H1 (cell line): ENCODE results near the gene ADGRV1. TPM values are rescaled to one million over a fixed set of nuclear protein-coding genes. Genes with fewer than 3 reads are reported as not detected.

Experiments used
- CTCF ChIA-PET: fragments of 300-600 bp; sonication (Branson Sonifier 250); formaldehyde crosslinking; loops from one replicate; lab custom pipeline; 2021; ENCODE audit not compliant: partially characterized antibody; lab: Charles Lee
- POLR2A ChIA-PET: fragments of 300-600 bp; sonication (Branson Sonifier 250); formaldehyde crosslinking; loops from one replicate; lab custom pipeline; 2021; ENCODE audit warnings: inconsistent platforms; ENCODE audit not compliant: partially characterized antibody; lab: Charles Lee
- DNase-seq, 2 experiments: peaks; one replicate each; pipeline versions ENCODE4 v3.0.0 to v3.0.0-alpha.2; 2010 to 2022; ENCODE audit warnings: low spot score in 2 of 2, low read depth in 1 of 2, mixed read lengths in 1 of 2
- FAIRE-seq: peaks from 2 replicates; lab custom pipeline; 2011; peaks lifted over from hg19 to GRCh38; lab: Jason Lieb, UNC
- H2AFZ ChIP-seq: 2 replicates; pipeline ENCODE4 v1.8.1; 2012; ENCODE audit warnings: low read length, inconsistent platforms
- H2AK5ac ChIP-seq: 2 replicates; pipeline ENCODE4 v1.6.1; 2013; ENCODE audit warnings: low read depth, low read length
- H2BK120ac ChIP-seq: replicated peaks from 2 replicates; pipeline ENCODE3; 2013; ENCODE audit warnings: low read depth, low read length, inconsistent platforms
- H2BK12ac ChIP-seq: 2 replicates; pipeline ENCODE4 v1.6.1; 2013; ENCODE audit warnings: low read depth, low read length
- H2BK15ac ChIP-seq: 2 replicates; pipeline ENCODE4 v1.6.1; 2013; ENCODE audit warnings: low read length
- H2BK20ac ChIP-seq: 2 replicates; pipeline ENCODE4 v1.6.1; 2013; ENCODE audit warnings: low read length
- H2BK5ac ChIP-seq: 2 replicates; pipeline ENCODE4 v1.6.1; 2013; ENCODE audit warnings: low read depth, low read length
- H3K14ac ChIP-seq: 2 replicates; pipeline ENCODE4 v1.6.1; 2013; ENCODE audit warnings: inconsistent platforms; ENCODE audit not compliant: insufficient read length
- H3K18ac ChIP-seq: 2 replicates; pipeline ENCODE4 v1.6.1; 2013; ENCODE audit warnings: low read length; ENCODE audit errors: extremely low read depth
- H3K23ac ChIP-seq: 2 replicates; pipeline ENCODE4 v1.6.1; 2013; ENCODE audit warnings: inconsistent platforms; ENCODE audit not compliant: insufficient read length
- H3K23me2 ChIP-seq: 2 replicates; pipeline ENCODE4 v1.6.1; 2013; ENCODE audit warnings: low read depth, low read length
- H3K27ac ChIP-seq: 2 replicates; pipeline ENCODE4 v1.6.1; 2011; ENCODE audit warnings: low read depth, low read length, inconsistent platforms
- H3K27me3 ChIP-seq, 4 experiments: replicated peaks in 1 of 4; 1 replicate in 1 of 4; 2 replicates in 3 of 4; pipeline versions ENCODE4 v1.6.1 to v1.8.1; 2011 to 2013; ENCODE audit warnings: low read length in 3 of 4, mild to moderate bottlenecking in 3 of 4, inconsistent platforms in 2 of 4, mixed read lengths in 2 of 4, moderate library complexity in 1 of 4; ENCODE audit not compliant: control insufficient read depth in 3 of 4, insufficient read depth in 3 of 4; ENCODE audit errors: extremely low read depth in 1 of 4
- H3K36me3 ChIP-seq, 4 experiments: 2 replicates each; pipeline versions ENCODE4 v1.6.1 to v1.8.1; 2011 to 2013; ENCODE audit warnings: mild to moderate bottlenecking in 4 of 4, low read length in 3 of 4, moderate library complexity in 2 of 4, control low read depth in 1 of 4, inconsistent platforms in 1 of 4; ENCODE audit not compliant: insufficient read depth in 4 of 4, control insufficient read depth in 2 of 4
- H3K4ac ChIP-seq: replicated peaks from 2 replicates; pipeline ENCODE3; 2013; ENCODE audit warnings: low read length, low read depth, mixed read lengths, inconsistent platforms; ENCODE audit not compliant: insufficient read length
- H3K4me1 ChIP-seq, 4 experiments: replicated peaks in 1 of 4; 1 replicate in 1 of 4; 2 replicates in 3 of 4; pipeline versions ENCODE4 v1.6.1 to v1.8.1; 2011 to 2013; ENCODE audit warnings: low read length in 3 of 4, inconsistent platforms in 2 of 4, mixed read lengths in 1 of 4; ENCODE audit not compliant: insufficient read depth in 4 of 4, control insufficient read depth in 3 of 4
- H3K4me2 ChIP-seq, 2 experiments: 2 replicates each; pipeline versions ENCODE4 v1.6.1 to v1.8.1; 2011 to 2013; ENCODE audit warnings: low read depth in 2 of 2, low read length in 2 of 2, control low read depth in 1 of 2, inconsistent platforms in 1 of 2, mild to moderate bottlenecking in 1 of 2; ENCODE audit not compliant: insufficient read depth in 1 of 2
- H3K4me3 ChIP-seq, 4 experiments: fragments of 200-600, 300-600 bp in 1 of 4; sonication (generic), shearing (Covaris generic), sonication (Bioruptor Twin) in 1 of 4; 2 replicates each; pipeline versions ENCODE4 v1.5.1 to v1.8.1; 2011 to 2016; ENCODE audit warnings: low read length in 4 of 4, low read depth in 3 of 4, control low read depth in 2 of 4, inconsistent platforms in 2 of 4, mild to moderate bottlenecking in 2 of 4, mixed read lengths in 1 of 4, moderate library complexity in 1 of 4; ENCODE audit not compliant: insufficient read depth in 2 of 4; ENCODE audit errors: extremely low read depth in 1 of 4
- H3K56ac ChIP-seq: replicated peaks from 2 replicates; pipeline ENCODE3; 2013; ENCODE audit warnings: low read depth, mild to moderate bottlenecking, mixed read lengths, low read length, inconsistent platforms; ENCODE audit not compliant: insufficient read length
- H3K79me1 ChIP-seq: 2 replicates; pipeline ENCODE4 v1.6.1; 2013; ENCODE audit warnings: low read depth, low read length, control low read depth
- H3K79me2 ChIP-seq, 2 experiments: 2 replicates each; pipeline versions ENCODE4 v1.6.1 to v1.8.1; 2012 to 2013; ENCODE audit warnings: low read length in 2 of 2, mild to moderate bottlenecking in 2 of 2, inconsistent platforms in 1 of 2; ENCODE audit not compliant: insufficient read depth in 2 of 2, control insufficient read depth in 1 of 2
- H3K9ac ChIP-seq, 4 experiments: replicated peaks in 1 of 4; 1 replicate in 1 of 4; 2 replicates in 3 of 4; pipeline versions ENCODE4 v1.6.1 to v1.8.1; 2011 to 2013; ENCODE audit warnings: low read depth in 3 of 4, low read length in 3 of 4, control low read depth in 2 of 4, mild to moderate bottlenecking in 2 of 4, moderate library complexity in 2 of 4, inconsistent platforms in 1 of 4; ENCODE audit errors: extremely low read depth in 1 of 4
- H3K9me3 ChIP-seq, 2 experiments: 2 replicates each; pipeline versions ENCODE4 v1.6.1 to v1.8.1; 2012 to 2013; ENCODE audit warnings: mild to moderate bottlenecking in 2 of 2, moderate library complexity in 2 of 2, control low read depth in 1 of 2, inconsistent platforms in 1 of 2, low read depth in 1 of 2, low read length in 1 of 2, mixed read lengths in 1 of 2; ENCODE audit not compliant: insufficient read depth in 2 of 2
- H4K20me1 ChIP-seq, 2 experiments: replicated peaks in 1 of 2; 2 replicates each; pipeline versions ENCODE3 to v1.8.1; 2011 to 2013; ENCODE audit warnings: inconsistent platforms in 2 of 2, low read length in 2 of 2, mild to moderate bottlenecking in 1 of 2; ENCODE audit not compliant: insufficient read depth in 2 of 2, control insufficient read depth in 1 of 2
- H4K5ac ChIP-seq: 2 replicates; pipeline ENCODE4 v1.6.1; 2013; ENCODE audit warnings: low read length, low read depth, mixed read lengths, inconsistent platforms; ENCODE audit not compliant: insufficient read length
- H4K8ac ChIP-seq: 2 replicates; pipeline ENCODE4 v1.8.0; 2013; ENCODE audit warnings: mild to moderate bottlenecking, moderate library complexity, low read length, inconsistent platforms; ENCODE audit not compliant: insufficient read depth; ENCODE audit errors: extremely low read depth
- H4K91ac ChIP-seq: replicated peaks from 2 replicates; pipeline ENCODE3; 2013; ENCODE audit warnings: low read length, mixed read lengths, inconsistent platforms; ENCODE audit not compliant: insufficient read length
- BRCA1 ChIP-seq: IDR thresholded peaks from 2 replicates; pipeline ENCODE4 v1.6.1; 2012; ENCODE audit warnings: low read depth, low read length, improper control_type of control experiment
- EGR1 ChIP-seq: IDR thresholded peaks from 2 replicates; pipeline ENCODE4 v1.6.1; 2011; ENCODE audit warnings: low read depth, low read length, borderline replicate concordance
- HDAC2 ChIP-seq, 2 experiments: fragments of 300-600 bp in 1 of 2; sonication (generic) in 1 of 2; IDR thresholded peaks; 2 replicates each; pipeline ENCODE4 v1.6.1; 2011 to 2012; ENCODE audit warnings: low read depth in 2 of 2, low read length in 2 of 2, mild to moderate bottlenecking in 2 of 2, moderate library complexity in 2 of 2, borderline replicate concordance in 1 of 2, inconsistent platforms in 1 of 2
- HDAC6 ChIP-seq: IDR thresholded peaks from one replicate; pipeline ENCODE4 v1.7.1; 2012; ENCODE audit warnings: low read depth, mild to moderate bottlenecking, inconsistent platforms, low read length, moderate library complexity
- NRF1 ChIP-seq: IDR thresholded peaks from 2 replicates; pipeline ENCODE4 v1.6.1; 2011; ENCODE audit warnings: mild to moderate bottlenecking, low read depth, low read length, improper control_type of control experiment
- POU5F1 ChIP-seq: IDR thresholded peaks from 2 replicates; pipeline ENCODE4 v1.6.1; 2011; ENCODE audit warnings: low read depth, mild to moderate bottlenecking, low read length, moderate library complexity
- RFX5 ChIP-seq: IDR thresholded peaks from 2 replicates; pipeline ENCODE4 v1.6.1; 2011; ENCODE audit warnings: low read depth, low read length, improper control_type of control experiment, borderline replicate concordance
- RNF2 ChIP-seq: fragments of 200-900, 300-1000 bp; sonication (generic); IDR thresholded peaks from 2 replicates; pipeline ENCODE4 v1.7.1; 2016; ENCODE audit warnings: borderline replicate concordance, low read depth, mild to moderate bottlenecking, antibody characterized with exemption, low read length; ENCODE audit not compliant: poor library complexity, severe bottlenecking; ENCODE audit errors: missing control alignments
- RXRA ChIP-seq: IDR thresholded peaks from 2 replicates; pipeline ENCODE4 v1.6.1; 2011; ENCODE audit warnings: low read depth, mild to moderate bottlenecking, low read length, moderate library complexity; ENCODE audit not compliant: insufficient read depth
- SRF ChIP-seq: IDR thresholded peaks from 2 replicates; pipeline ENCODE4 v1.6.1; 2011; ENCODE audit warnings: mild to moderate bottlenecking, low read depth, low read length, moderate library complexity
- SUZ12 ChIP-seq: fragments of 200-600 bp; sonication (generic); IDR thresholded peaks from 2 replicates; pipeline ENCODE4 v1.6.1; 2012; ENCODE audit warnings: mild to moderate bottlenecking, inconsistent platforms, low read length, moderate library complexity, mixed read lengths
- TAF1 ChIP-seq: IDR thresholded peaks from 2 replicates; pipeline ENCODE4 v1.6.1; 2011; ENCODE audit warnings: mild to moderate bottlenecking, low read depth, low read length
- TBP ChIP-seq: IDR thresholded peaks from 2 replicates; pipeline ENCODE4 v1.6.1; 2011; ENCODE audit warnings: low read depth, low read length, improper control_type of control experiment
- WGBS, 2 experiments: shearing (Covaris generic) in 1 of 2; methylation state at CpG; one replicate each; pipeline versions ENCODE4 v1.1.6 to v1.1.7; 2013 to 2015; ENCODE audit warnings: low lambda C conversion rate in 2 of 2, mixed read lengths in 2 of 2, inconsistent platforms in 1 of 2, low coverage in 1 of 2, missing lambda C conversion rate in 1 of 2; ENCODE audit not compliant: insufficient replicate concordance in 2 of 2, insufficient coverage in 1 of 2, insufficient read length in 1 of 2; ENCODE audit errors: extremely low coverage in 1 of 2, missing lambda C conversion rate in 1 of 2; 5-methylcytosine and 5-hydroxymethylcytosine counted together
- polyA plus RNA-seq, 7 experiments: library from polyadenylated mRNA; depleted of rRNA in 3 of 7; stranded (reverse) in 5 of 7; unstranded in 2 of 7; fragments of >200 nt in 5 of 7; fragments of 200-250 nt in 2 of 7; gene quantifications; 1 replicate in 5 of 7; 2 replicates in 1 of 7; 4 replicates in 1 of 7; pipeline versions ENCODE4 v1.2.1 to v1.2.3, GENCODE V29; 2011 to 2013; ENCODE audit warnings: missing spikeins in 2 of 7, mixed read lengths in 2 of 7
- total RNA-seq: library from RNA; stranded (reverse); fragmentation: NEBNext Ultra II Directional; extraction: Animal tissue kit (Norgen Biotek cat#: 25700); gene quantifications from 2 replicates; pipeline ENCODE4 v1.2.1, GENCODE V29; 2021
- TF ChIP-seq, protein P1 (sequence below): IDR thresholded peaks from 2 replicates; pipeline ENCODE4 v1.6.1; 2011; ENCODE audit warnings: low read depth, mild to moderate bottlenecking, low read length; ENCODE audit not compliant: insufficient read depth

ADGRV1 gene
- total and polyA plus RNA-seq, 2 of the 8 experiments (the other 6 are each of a cell fraction or from before 2014, with no cell fraction given), result 53.1 to 62.2 TPM

DNA sequence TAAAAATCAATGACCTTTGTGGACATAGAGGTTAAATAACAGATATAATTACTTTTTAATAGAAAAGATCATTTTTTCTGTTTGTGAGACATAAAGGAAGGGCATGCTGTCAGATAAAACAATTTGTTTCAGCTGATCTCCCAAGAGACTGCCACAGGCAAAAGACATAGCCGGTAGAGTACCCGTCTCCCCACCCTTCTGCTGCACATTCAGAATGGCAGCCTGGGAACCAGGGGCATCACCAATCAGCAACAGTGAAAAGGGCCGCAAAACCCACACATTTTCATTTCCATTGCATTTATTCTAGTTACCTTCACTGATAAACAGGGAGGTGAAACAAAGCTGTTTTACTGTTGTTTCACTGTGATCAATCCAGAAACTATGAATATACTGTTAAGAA is 466.9 kb downstream of the ADGRV1 start:
- no peak overlapping the region for H3K27ac ChIP-seq
- no peak overlapping the region for H2BK20ac ChIP-seq
- H3K79me1 ChIP-seq, result no peaks in the 10 kb centered on the region; the same call in 1 of the 2 replicates
- no peak for FAIRE-seq
- CTCF ChIA-PET, result interaction anchor here (1.0 to 1.4 kb wide), 2 partner anchors 13 to 18 kb away, joined by 3 read pairs; no protein-coding TSS in a partner anchor
- H2BK120ac ChIP-seq, result no peak overlapping the region
- H4K20me1 ChIP-seq, result no peaks in the 10 kb centered on the region
- POLR2A ChIA-PET, result no interaction called here
- no peak overlapping the region for H4K5ac ChIP-seq
- H2AFZ ChIP-seq, result no peak overlapping the region
- no peak overlapping the region for H2BK12ac ChIP-seq
- H2BK15ac ChIP-seq, result no peak overlapping the region
- no peak overlapping the region for H3K9ac ChIP-seq
- no peak overlapping the region for H3K23ac ChIP-seq
- no peak overlapping the region for H2BK5ac ChIP-seq
- H3K18ac ChIP-seq, result no peak overlapping the region
- H4K91ac ChIP-seq, result no peak overlapping the region
- H3K27me3 ChIP-seq, result no peaks in the 10 kb centered on the region
- no peaks in the 10 kb centered on the region for H3K79me2 ChIP-seq
- no peak for DNase-seq
- H3K4me2 ChIP-seq, result no peak overlapping the region
- H3K56ac ChIP-seq, result no peak overlapping the region
- WGBS, 2 experiments, result 89% methylated on average over 3 of the region's 3 CpGs; no CpG with 5 or more reads in 1 of the 2 experiments
- H3K4me3 ChIP-seq, result no peak overlapping the region
- no peak overlapping the region for H3K4ac ChIP-seq
- H3K4me1 ChIP-seq, result peaks cover 0 to 3% (median 0%) of the 10 kb centered on the region in 4 experiments; a peak in 1 of 7 replicates
- H3K14ac ChIP-seq, result no peak overlapping the region
- H3K36me3 ChIP-seq, result no peaks in the 10 kb centered on the region
- no peaks in the 10 kb centered on the region for H3K23me2 ChIP-seq
- no peak overlapping the region for H2AK5ac ChIP-seq
- no peaks in the 10 kb centered on the region for H3K9me3 ChIP-seq
- no peak overlapping the region for H4K8ac ChIP-seq
- TF ChIP-seq HDAC2 (IDR thresholded peaks at IDR 0.05; ENCODE audit: borderline replicate concordance in 1 of 2, low read depth in 2 of 2, low read length in 2 of 2) (no peak), NRF1 (no peak), TBP (no peak), RXRA (no peak), EGR1 (no peak), BRCA1 (no peak), SUZ12 (no peak), HDAC6 (no peak), SRF (no peak), RNF2 (no peak), TAF1 (no peak), RFX5 (no peak), POU5F1 (no peak)
- TF ChIP-seq, protein P1, sequence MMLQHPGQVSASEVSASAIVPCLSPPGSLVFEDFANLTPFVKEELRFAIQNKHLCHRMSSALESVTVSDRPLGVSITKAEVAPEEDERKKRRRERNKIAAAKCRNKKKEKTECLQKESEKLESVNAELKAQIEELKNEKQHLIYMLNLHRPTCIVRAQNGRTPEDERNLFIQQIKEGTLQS, result no peak
